HL-60 (cell line): Measurements from ENCODE around the gene PARD6B.

ENCODE experiments used
- CTCF ChIP-seq: IDR thresholded peaks from one replicate; pipeline ENCODE4 v1.5.1; 2011; ENCODE audit warnings: low read length, control low read depth, inconsistent platforms; ENCODE audit not compliant: insufficient read depth
- SPI1 ChIP-seq: IDR thresholded peaks from 2 replicates; pipeline ENCODE4 v1.6.1; 2012; ENCODE audit warnings: low read depth, mild to moderate bottlenecking, borderline replicate concordance

GRCh38 chr20:50683570-50683969 is 47.8 kb upstream of the PARD6B start:
- TF ChIP-seq SPI1 (no peak), CTCF (no peak)
